GM12865 (cell line): Measurements from ENCODE around the gene GALNT2.

Source experiments
- DNase-seq: peaks from one replicate; pipeline ENCODE4 v3.0.0; 2010; ENCODE audit warnings: low read depth
- H3K4me3 ChIP-seq: 2 replicates; pipeline ENCODE4 v1.5.1; 2011; ENCODE audit warnings: mild to moderate bottlenecking, low read depth, low read length, control low read depth
- TF ChIP-seq, protein P1 (sequence below): IDR thresholded peaks from 2 replicates; pipeline ENCODE4 v1.5.1; 2011; ENCODE audit warnings: low read length, control low read depth, low read depth, inconsistent platforms; ENCODE audit not compliant: insufficient read depth; ENCODE audit errors: missing control alignments

The GALNT2 gene

DNA sequence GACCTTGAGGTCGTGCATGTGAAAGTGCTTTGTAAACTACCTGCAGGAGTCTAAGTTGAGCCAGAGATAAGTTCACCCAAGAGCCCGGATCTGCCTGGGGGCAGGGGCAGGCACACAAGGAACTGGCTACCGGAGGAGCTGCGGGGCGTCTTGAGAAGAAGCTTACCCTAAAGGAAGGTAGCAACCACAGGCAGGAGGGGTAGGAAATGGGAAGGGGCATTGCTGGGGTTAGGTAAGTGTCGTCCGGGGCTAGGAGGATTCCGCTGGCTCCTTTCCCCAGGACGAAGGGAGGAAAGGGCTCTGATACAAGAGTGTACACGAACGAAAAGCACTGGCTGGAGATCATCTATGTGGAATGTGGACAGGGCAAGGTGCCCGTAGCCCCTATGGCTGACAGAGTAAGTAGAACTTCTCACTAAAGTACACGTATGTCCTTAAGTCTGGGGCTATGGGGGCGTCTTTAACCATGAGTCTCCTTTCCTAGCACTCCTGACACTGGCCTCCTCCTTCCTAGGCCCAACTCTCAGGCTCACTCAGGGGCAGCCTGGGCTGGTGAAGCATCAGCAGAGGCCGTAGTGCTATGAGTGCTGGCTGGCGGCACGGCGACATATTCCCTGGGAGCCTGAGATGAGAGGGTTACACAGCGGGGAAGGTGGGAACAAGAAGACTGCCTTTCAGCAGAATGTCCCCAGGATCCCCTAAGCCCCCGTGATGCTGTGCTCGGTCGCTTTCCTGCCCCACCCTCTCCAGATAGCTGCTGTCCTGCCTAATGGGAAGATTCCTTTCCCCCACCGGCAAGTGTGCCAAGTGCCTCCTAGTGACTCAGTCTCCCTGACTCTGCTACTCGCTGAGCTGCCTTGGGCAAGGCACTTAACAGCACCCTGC is 9.1 kb upstream of the GALNT2 start:
- TF ChIP-seq, protein P1, sequence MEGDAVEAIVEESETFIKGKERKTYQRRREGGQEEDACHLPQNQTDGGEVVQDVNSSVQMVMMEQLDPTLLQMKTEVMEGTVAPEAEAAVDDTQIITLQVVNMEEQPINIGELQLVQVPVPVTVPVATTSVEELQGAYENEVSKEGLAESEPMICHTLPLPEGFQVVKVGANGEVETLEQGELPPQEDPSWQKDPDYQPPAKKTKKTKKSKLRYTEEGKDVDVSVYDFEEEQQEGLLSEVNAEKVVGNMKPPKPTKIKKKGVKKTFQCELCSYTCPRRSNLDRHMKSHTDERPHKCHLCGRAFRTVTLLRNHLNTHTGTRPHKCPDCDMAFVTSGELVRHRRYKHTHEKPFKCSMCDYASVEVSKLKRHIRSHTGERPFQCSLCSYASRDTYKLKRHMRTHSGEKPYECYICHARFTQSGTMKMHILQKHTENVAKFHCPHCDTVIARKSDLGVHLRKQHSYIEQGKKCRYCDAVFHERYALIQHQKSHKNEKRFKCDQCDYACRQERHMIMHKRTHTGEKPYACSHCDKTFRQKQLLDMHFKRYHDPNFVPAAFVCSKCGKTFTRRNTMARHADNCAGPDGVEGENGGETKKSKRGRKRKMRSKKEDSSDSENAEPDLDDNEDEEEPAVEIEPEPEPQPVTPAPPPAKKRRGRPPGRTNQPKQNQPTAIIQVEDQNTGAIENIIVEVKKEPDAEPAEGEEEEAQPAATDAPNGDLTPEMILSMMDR: no peak

DNA sequence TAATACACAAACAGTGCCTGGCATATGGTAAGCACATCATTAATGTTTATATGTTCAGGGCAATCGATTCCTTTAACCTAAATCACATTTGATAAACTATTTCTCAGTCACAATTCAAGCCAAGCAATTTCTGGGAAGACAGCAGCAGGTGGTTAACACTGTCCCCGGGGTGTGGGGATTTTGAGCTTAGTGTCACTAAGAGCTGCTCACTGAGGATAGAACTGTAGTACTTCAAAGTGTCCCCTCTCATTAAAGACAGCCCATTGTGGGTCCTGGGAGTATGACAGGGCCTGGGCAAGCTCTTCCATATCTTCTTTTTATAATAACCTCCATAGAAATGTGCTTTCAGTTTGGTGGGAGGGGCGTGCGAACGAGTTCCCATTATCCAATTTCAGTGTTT is 8.4 kb upstream of the GALNT2 start:
- no peak overlapping the region for H3K4me3 ChIP-seq
- TF ChIP-seq, protein P1: no peak
- DNase-seq: no peak

More for the DNA sequence above, 9.1 kb upstream of the GALNT2 start:
- no peak overlapping the region for H3K4me3 ChIP-seq
- DNase-seq: no peak

DNA sequence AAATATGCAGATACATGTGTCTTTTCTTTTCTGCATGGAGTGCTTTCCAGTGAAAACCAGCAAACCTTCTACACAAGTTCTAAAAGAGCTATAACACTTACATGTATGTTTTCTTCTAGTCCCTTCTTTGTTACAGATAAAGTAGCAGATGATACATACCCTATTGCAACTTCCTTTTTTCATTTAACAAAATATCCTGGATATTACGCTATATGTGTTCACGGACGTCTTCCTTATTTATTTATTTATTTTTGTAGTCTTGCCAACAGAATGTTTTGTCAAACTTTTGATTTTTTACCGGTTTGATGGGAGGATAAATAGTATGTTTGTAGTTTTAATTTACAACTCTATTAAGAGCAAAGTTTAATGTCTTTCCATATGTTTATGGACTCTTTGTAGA is 5.2 kb upstream of the GALNT2 start:
- TF ChIP-seq, protein P1: no peak
- no peak overlapping the region for H3K4me3 ChIP-seq
- no peak for DNase-seq

DNA sequence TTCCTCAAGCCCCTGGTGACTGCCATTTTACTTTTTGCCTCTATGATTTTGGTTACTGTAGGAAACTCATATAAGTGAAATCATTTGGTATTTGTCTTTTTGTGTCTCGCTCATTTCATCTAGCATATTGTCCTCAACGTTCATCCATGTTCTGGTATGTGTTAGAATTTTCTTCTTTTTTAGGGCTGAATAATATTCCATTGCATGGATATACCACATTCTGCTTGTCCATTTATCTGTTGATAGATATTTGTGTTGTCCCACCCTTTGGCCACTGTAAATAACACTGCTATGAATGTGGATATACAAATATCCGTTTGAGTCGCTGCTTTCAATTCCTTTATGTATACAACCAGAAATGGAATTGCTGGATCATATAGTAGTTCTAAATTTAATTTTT is 4.5 kb upstream of the GALNT2 start:
- no peak for DNase-seq
- H3K4me3 ChIP-seq: no peak overlapping the region
- TF ChIP-seq, protein P1: no peak

DNA sequence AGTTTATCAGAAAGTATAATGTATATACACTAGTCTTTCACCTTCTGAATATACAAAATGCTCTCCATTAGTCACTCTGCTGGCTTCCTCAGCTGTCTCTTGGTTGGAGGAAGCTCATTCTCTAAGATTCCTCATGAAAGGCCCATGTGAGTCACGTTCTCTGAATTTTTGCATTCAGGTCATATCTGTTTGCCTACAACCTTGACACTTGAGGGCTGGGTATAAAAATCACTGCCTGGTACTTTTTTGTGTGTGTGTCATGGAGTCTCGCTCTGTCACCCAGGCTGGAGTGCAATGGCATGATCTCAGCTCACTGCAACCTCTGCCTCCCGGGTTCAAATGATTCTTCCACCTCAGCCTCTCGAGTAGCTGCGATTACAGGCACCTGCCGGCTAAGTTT is 2.8 kb upstream of the GALNT2 start:
- no peak for DNase-seq
- no peak overlapping the region for H3K4me3 ChIP-seq
- TF ChIP-seq, protein P1: no peak

DNA sequence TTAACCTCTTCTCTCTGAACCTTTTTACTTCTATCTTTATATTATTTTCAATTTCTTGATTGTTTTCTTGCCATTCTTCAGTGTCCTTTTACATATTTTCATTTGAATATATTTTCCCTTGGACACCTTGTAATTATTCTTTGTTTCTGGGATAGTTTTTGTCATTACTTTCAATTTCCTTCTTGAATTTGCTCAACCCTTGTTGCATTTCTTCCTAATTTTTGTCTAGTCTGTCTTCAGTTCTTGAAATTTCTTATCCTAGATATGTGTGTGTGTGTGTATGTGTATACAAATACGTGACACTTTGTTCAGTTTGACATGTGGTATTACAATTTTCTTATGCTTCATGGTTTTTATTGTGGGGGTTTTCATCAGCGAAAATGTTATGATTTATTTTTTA is 1.9 kb upstream of the GALNT2 start:
- DNase-seq: no peak
- no peak overlapping the region for H3K4me3 ChIP-seq
- TF ChIP-seq, protein P1: no peak

DNA sequence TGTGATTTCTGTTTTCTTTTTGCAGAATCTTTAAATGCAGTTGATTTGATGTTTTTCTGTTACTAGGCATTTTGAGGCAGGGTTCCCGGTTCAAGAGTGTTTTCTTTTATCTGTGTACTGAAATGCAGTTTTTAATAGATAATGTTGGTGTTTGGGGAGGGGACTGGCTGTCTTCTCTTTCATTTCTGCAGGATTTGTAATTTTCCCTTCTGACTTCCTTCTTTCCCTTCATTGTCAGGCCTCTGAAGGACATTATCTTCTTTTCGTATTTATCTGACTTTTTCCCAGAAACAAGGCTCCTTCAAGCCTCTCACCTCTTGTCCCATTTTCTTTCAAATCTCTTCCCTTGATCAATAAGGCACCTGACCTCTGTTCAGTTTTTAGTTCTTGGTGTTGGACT is 1.5 kb upstream of the GALNT2 start:
- no peak for DNase-seq
- no peak overlapping the region for H3K4me3 ChIP-seq
- TF ChIP-seq, protein P1: no peak
